DMS114 treated with DMSO at 0.1 percent for 48 hours (cell line): ENCODE results near the gene CLEC16A.

ENCODE experiments used
- DNase-seq: peaks from one replicate; lab custom pipeline; 2025; ENCODE audit not compliant: unreplicated experiment; lab: John Stamatoyannopoulos, UW

Gene CLEC16A

GRCh38 chr16:11188801-11189740 is 244.7 kb downstream of the CLEC16A start:
- no peak for DNase-seq

GRCh38 chr16:11190588-11191560 is 246.5 kb downstream of the CLEC16A start:
- no peak for DNase-seq

GRCh38 chr16:11191665-11192064 is 247.3 kb downstream of the CLEC16A start:
- DNase-seq: no peak

- DNase-seq: no peak
Observed at GRCh38 chr16:11193494-11193893, 249.1 kb downstream of the CLEC16A start.

- DNase-seq: no peak
Observed at GRCh38 chr16:11194913-11195312, 250.5 kb downstream of the CLEC16A start.

GRCh38 chr16:11196286-11196828 is 252.0 kb downstream of the CLEC16A start:
- DNase-seq: no peak

- DNase-seq: no peak
Observed at GRCh38 chr16:11198375-11198774, 254.0 kb downstream of the CLEC16A start.

GRCh38 chr16:11198828-11199227 is 254.5 kb downstream of the CLEC16A start:
- no peak for DNase-seq

- no peak for DNase-seq
Observed at GRCh38 chr16:11200592-11200991, 256.2 kb downstream of the CLEC16A start.

- no peak for DNase-seq
Observed at GRCh38 chr16:11201498-11202259, 257.3 kb downstream of the CLEC16A start.

- DNase-seq: no peak
Observed at GRCh38 chr16:11202260-11203091, 258.1 kb downstream of the CLEC16A start.

- DNase-seq: no peak
Observed at GRCh38 chr16:11203111-11203623, 258.8 kb downstream of the CLEC16A start.

- DNase-seq: no peak
Observed at GRCh38 chr16:11204513-11205047, 260.2 kb downstream of the CLEC16A start.

- no peak for DNase-seq
Observed at GRCh38 chr16:11205065-11205699, 260.8 kb downstream of the CLEC16A start.

GRCh38 chr16:11205754-11206581 is 261.6 kb downstream of the CLEC16A start:
- DNase-seq: no peak

- DNase-seq: no peak
Observed at GRCh38 chr16:11207646-11208045, 263.3 kb downstream of the CLEC16A start.

- no peak for DNase-seq
Observed at GRCh38 chr16:11208916-11209665, 264.7 kb downstream of the CLEC16A start.
